CD14-positive monocyte (primary cell): ENCODE data around the gene NRXN3. TPM values are rescaled to one million over a fixed set of nuclear protein-coding genes. Genes with fewer than 3 reads are reported as not detected.

Experiments used
- DNase-seq, 3 donors: peaks; one replicate each; pipeline ENCODE4 v3.0.0-alpha.2; 2011 to 2022
- H2AFZ ChIP-seq: 2 replicates; pipeline ENCODE4 v1.6.0; 2012; ENCODE audit warnings: mild to moderate bottlenecking, low read depth, low read length, inconsistent platforms; ENCODE audit not compliant: insufficient read depth, poor library complexity, severe bottlenecking
- H3K27ac ChIP-seq, 2 donors: 1 replicate in 1 of 2; 2 replicates in 1 of 2; pipeline ENCODE4 v1.5.1; 2012 to 2013; ENCODE audit warnings: low read length in 2 of 2, control low read depth in 1 of 2, inconsistent platforms in 1 of 2, low read depth in 1 of 2, mild to moderate bottlenecking in 1 of 2
- H3K27me3 ChIP-seq, 2 donors: one replicate each; pipeline versions ENCODE4 v1.6.0 to v1.6.1; 2011 to 2013; ENCODE audit warnings: low read length in 2 of 2; ENCODE audit not compliant: control insufficient read depth in 2 of 2, insufficient read depth in 2 of 2
- H3K36me3 ChIP-seq, 2 donors: replicated peaks in 1 of 2; 1 replicate in 1 of 2; 2 replicates in 1 of 2; pipeline versions ENCODE4 v1.5.1 to v1.6.1; 2012 to 2013; ENCODE audit warnings: low read length in 2 of 2, control low read depth in 1 of 2, inconsistent platforms in 1 of 2, mild to moderate bottlenecking in 1 of 2; ENCODE audit not compliant: insufficient read depth in 2 of 2, control insufficient read depth in 1 of 2
- H3K4me1 ChIP-seq, 2 donors: 1 replicate in 1 of 2; 2 replicates in 1 of 2; pipeline versions ENCODE4 v1.5.1 to v1.6.1; 2012 to 2013; ENCODE audit warnings: low read length in 2 of 2, control low read depth in 1 of 2, inconsistent platforms in 1 of 2, mild to moderate bottlenecking in 1 of 2, moderate library complexity in 1 of 2; ENCODE audit not compliant: insufficient read depth in 2 of 2, control insufficient read depth in 1 of 2
- H3K4me2 ChIP-seq: replicated peaks from 2 replicates; pipeline ENCODE3; 2012; ENCODE audit warnings: low read length, moderate library complexity, mild to moderate bottlenecking; ENCODE audit not compliant: poor library complexity, severe bottlenecking; ENCODE audit errors: extremely low read depth
- H3K4me3 ChIP-seq, 3 experiments: fragments of 200-600 bp in 1 of 3; sonication (generic) in 1 of 3; replicated peaks in 1 of 3; 1 replicate in 2 of 3; 2 replicates in 1 of 3; pipeline ENCODE4 v1.5.1; 2011 to 2013; ENCODE audit warnings: low read length in 3 of 3, mild to moderate bottlenecking in 3 of 3, control low read depth in 2 of 3, low read depth in 2 of 3, inconsistent platforms in 1 of 3, moderate library complexity in 1 of 3
- H3K79me2 ChIP-seq: 2 replicates; pipeline ENCODE4 v1.6.0; 2012; ENCODE audit warnings: mild to moderate bottlenecking, control low read depth, inconsistent platforms, low read length, moderate library complexity; ENCODE audit not compliant: insufficient read depth
- H3K9ac ChIP-seq: 2 replicates; pipeline ENCODE4 v1.6.0; 2017; ENCODE audit warnings: low read length, mild to moderate bottlenecking; ENCODE audit not compliant: insufficient read depth, poor library complexity, severe bottlenecking
- H3K9me3 ChIP-seq, 2 donors: replicated peaks in 1 of 2; 1 replicate in 1 of 2; 2 replicates in 1 of 2; pipeline versions ENCODE4 v1.5.1 to v1.6.1; 2012 to 2013; ENCODE audit warnings: low read length in 2 of 2, control low read depth in 1 of 2; ENCODE audit not compliant: control insufficient read depth in 1 of 2, insufficient read depth in 1 of 2
- H4K20me1 ChIP-seq: 2 replicates; pipeline ENCODE4 v1.6.0; 2012; ENCODE audit warnings: mild to moderate bottlenecking, low read length, control low read depth, moderate library complexity; ENCODE audit not compliant: insufficient read depth
- H3K27ac Mint-ChIP-seq, 7 donors: one replicate each; pipeline ENCODE4 v1.8.0; 2020; ENCODE audit warnings: mild to moderate bottlenecking in 7 of 7, mixed read lengths in 7 of 7, moderate library complexity in 6 of 7, inconsistent platforms in 2 of 7
- H3K27me3 Mint-ChIP-seq, 3 donors: one replicate each; pipeline ENCODE4 v1.8.0; 2021 to 2022; ENCODE audit warnings: low read depth in 3 of 3, mild to moderate bottlenecking in 3 of 3, mixed read lengths in 3 of 3, moderate library complexity in 3 of 3, inconsistent platforms in 1 of 3
- H3K36me3 Mint-ChIP-seq, 2 donors: one replicate each; pipeline ENCODE4 v1.8.0; 2020; ENCODE audit warnings: mixed read lengths in 2 of 2, inconsistent platforms in 1 of 2, mild to moderate bottlenecking in 1 of 2
- H3K4me1 Mint-ChIP-seq: one replicate; pipeline ENCODE4 v1.8.0; 2020; ENCODE audit warnings: mild to moderate bottlenecking, mixed read lengths
- H3K4me3 Mint-ChIP-seq, 2 donors: one replicate each; pipeline ENCODE4 v1.8.0; 2020; ENCODE audit warnings: mild to moderate bottlenecking in 2 of 2, mixed read lengths in 2 of 2, moderate library complexity in 1 of 2
- H3K9me3 Mint-ChIP-seq, 7 donors: one replicate each; pipeline ENCODE4 v1.8.0; 2020 to 2022; ENCODE audit warnings: mixed read lengths in 7 of 7, mild to moderate bottlenecking in 6 of 7, moderate library complexity in 6 of 7, inconsistent platforms in 2 of 7
- CTCF ChIP-seq: fragments of 200-600 bp; IDR thresholded peaks from one replicate; pipeline ENCODE4 v1.8.0; 2022; ENCODE audit warnings: antibody characterized with exemption, mild to moderate bottlenecking
- WGBS: methylation state at CpG from one replicate; pipeline ENCODE4 v1.1.5; 2013; ENCODE audit warnings: missing lambda C conversion rate; ENCODE audit not compliant: insufficient coverage; 5-methylcytosine and 5-hydroxymethylcytosine counted together
- intact Hi-C, 2 donors: fragments of 100-400 bp; cut with micrococcal nuclease; formaldehyde crosslinking; loops; one replicate each; pipeline versions ENCODE4 v1.15.0 to v1.15.1; 2023
- polyA plus RNA-seq, 3 donors: library from polyadenylated mRNA; depleted of rRNA in 1 of 3; unstranded in 2 of 3; stranded (reverse) in 1 of 3; fragments of 300-500 nt in 2 of 3; fragments of >200 nt in 1 of 3; fragmentation: Illumina TruSeq in 2 of 3; gene quantifications; 1 replicate in 2 of 3; 2 replicates in 1 of 3; pipeline ENCODE4 v1.2.3, GENCODE V29; 2012 to 2021

NRXN3 gene
- polyA plus RNA-seq, 3 donors: not detected

- peaks cover 54 to 62% (median 58%) of the 10 kb centered on the region in 3 donors for H3K27me3 Mint-ChIP-seq
- H3K9me3 Mint-ChIP-seq: peaks cover 0 to 13% (median 7%) of the 10 kb centered on the region in 7 donors
- H3K4me3 ChIP-seq: no peak overlapping the region
- no peak for DNase-seq
- peak overlapping the region in 1 of 2 donors; percentile 89 for H3K4me3 Mint-ChIP-seq
- H3K4me1 ChIP-seq: no peaks in the 10 kb centered on the region
- no peak overlapping the region for H3K4me2 ChIP-seq
- no peak for TF ChIP-seq CTCF
- intact Hi-C loops: no loop called here
- H3K79me2 ChIP-seq: no peaks in the 10 kb centered on the region
- H3K9ac ChIP-seq: no peak overlapping the region
- H3K36me3 Mint-ChIP-seq: no peaks in the 10 kb centered on the region
- H4K20me1 ChIP-seq: no peaks in the 10 kb centered on the region
- no peak overlapping the region for H3K27ac Mint-ChIP-seq
- H3K4me1 Mint-ChIP-seq: peaks cover 3% of the 10 kb centered on the region
- H3K9me3 ChIP-seq: peaks cover 0 to 22% of the 10 kb centered on the region in 2 donors
- no peak overlapping the region for H2AFZ ChIP-seq
- H3K36me3 ChIP-seq: no peaks in the 10 kb centered on the region
- peaks cover 36 to 70% of the 10 kb centered on the region in 2 donors for H3K27me3 ChIP-seq
- no peak overlapping the region for H3K27ac ChIP-seq
- WGBS: 15% methylated on average over 18 of the region's 18 CpGs
Measured at GRCh38 chr14:79278286-79278797, 1108.2 kb downstream of the NRXN3 start.

GRCh38 chr14:79278798-79279644 lies 1108.8 kb downstream of the NRXN3 start:
- Histone ChIP-seq H3K9me3 (peaks cover 0 to 22% of the 10 kb centered on the region in 2 donors), H3K4me1 (no peaks in the 10 kb centered on the region), H3K27ac (no peak overlapping the region), H3K9ac (no peak overlapping the region), H3K4me2 (no peak overlapping the region), H3K27me3 (peaks cover 38 to 70% of the 10 kb centered on the region in 2 donors), H3K4me3 (no peak overlapping the region), H4K20me1 (no peaks in the 10 kb centered on the region), H3K79me2 (no peaks in the 10 kb centered on the region), H3K36me3 (no peaks in the 10 kb centered on the region), H2AFZ (no peak overlapping the region)
- intact Hi-C loops: no loop called here
- Mint-ChIP-seq H3K4me3 (peak overlapping the region; percentile 32 to 89), H3K36me3 (no peaks in the 10 kb centered on the region), H3K27me3 (peaks cover 54 to 65% (median 58%) of the 10 kb centered on the region in 3 donors), H3K27ac (no peak overlapping the region), H3K4me1 (peaks cover 3% of the 10 kb centered on the region), H3K9me3 (peaks cover 0 to 13% (median 7%) of the 10 kb centered on the region in 7 donors)
- TF ChIP-seq CTCF: no peak
- no peak for DNase-seq
- WGBS: under 1% methylated on average over 67 of the region's 67 CpGs
